AG09319 (cell line): ENCODE measurements around the gene DEPDC1.

Experiments used
- DNase-seq: peaks from one replicate; pipeline ENCODE4 v3.0.0-alpha.2; 2010; ENCODE audit warnings: low read depth; ENCODE audit errors: extremely low read depth
- TF ChIP-seq, protein P1 (sequence below): IDR thresholded peaks from 2 replicates; pipeline ENCODE4 v1.5.1; 2011; ENCODE audit warnings: low read depth, mild to moderate bottlenecking, inconsistent platforms, low read length, moderate library complexity

The DEPDC1 gene

DNA sequence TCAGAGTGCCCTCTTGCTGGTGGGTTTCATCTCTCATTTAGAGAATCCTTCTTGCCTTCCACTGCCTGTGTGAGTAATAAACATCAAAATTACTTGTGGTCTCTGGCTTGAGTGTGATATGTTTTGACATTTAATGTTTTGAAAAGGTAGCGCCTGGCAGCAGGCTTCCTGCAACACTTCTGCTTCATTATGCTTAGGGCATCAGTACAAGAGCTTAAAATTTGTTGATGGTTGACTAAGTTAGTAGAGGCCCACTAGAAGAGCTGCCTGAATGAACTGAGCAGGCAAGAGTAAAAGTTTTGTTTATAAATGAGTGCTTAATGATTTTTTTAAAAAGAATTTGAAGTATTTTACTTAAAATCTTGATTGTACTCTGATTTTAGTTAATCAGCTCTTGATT is 40.7 kb downstream of the DEPDC1 start:
- DNase-seq = no peak
- TF ChIP-seq, protein P1, sequence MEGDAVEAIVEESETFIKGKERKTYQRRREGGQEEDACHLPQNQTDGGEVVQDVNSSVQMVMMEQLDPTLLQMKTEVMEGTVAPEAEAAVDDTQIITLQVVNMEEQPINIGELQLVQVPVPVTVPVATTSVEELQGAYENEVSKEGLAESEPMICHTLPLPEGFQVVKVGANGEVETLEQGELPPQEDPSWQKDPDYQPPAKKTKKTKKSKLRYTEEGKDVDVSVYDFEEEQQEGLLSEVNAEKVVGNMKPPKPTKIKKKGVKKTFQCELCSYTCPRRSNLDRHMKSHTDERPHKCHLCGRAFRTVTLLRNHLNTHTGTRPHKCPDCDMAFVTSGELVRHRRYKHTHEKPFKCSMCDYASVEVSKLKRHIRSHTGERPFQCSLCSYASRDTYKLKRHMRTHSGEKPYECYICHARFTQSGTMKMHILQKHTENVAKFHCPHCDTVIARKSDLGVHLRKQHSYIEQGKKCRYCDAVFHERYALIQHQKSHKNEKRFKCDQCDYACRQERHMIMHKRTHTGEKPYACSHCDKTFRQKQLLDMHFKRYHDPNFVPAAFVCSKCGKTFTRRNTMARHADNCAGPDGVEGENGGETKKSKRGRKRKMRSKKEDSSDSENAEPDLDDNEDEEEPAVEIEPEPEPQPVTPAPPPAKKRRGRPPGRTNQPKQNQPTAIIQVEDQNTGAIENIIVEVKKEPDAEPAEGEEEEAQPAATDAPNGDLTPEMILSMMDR = no peak

DNA sequence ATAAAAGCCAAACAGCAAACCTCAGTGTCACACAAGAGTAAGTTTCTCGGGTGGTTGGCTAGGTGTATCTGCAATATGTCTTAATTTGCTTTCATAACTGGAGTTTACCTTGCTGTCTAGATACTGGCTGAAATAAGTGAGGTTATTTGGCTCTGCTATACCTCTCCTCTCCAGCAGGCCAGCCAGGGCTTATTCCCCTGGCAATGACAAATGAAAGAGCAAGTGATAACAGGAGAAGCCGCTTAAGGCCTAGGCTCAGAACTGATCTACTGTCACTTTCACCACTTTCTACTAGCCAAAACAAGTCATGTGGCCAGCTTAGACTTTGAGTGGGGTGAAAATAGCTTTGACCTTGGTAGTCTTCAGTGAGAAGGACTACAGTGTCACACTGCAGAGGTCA is 42.3 kb downstream of the DEPDC1 start:
- DNase-seq = no peak
- TF ChIP-seq, protein P1 = no peak

DNA sequence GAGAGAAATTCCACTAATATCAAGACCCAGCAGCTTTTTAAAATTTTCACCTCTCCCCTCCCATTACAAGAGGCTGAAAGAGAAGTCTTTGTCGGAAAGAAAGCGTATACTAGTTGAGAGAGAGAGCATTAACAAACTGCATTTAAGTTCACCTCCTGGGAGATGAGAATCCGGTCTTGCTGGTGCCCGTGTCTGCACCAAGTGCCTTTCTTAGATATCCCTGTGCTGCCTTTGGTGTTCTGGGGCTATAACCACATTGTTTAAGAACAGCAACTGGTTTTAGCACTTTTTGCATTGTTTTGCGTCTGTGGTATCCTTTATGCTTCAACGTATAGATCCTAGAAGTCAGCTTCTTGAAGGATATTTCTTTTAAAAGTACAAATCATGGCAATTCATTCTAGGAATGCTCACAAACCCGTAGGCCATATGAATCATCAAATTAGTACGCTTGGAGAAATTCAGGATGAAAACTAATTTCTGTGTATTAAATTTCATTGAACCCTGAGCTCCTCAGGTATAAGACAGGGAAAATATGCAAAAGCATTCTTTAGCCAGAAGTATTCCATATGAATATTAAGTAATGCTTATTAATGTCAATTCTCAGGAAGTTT is 43.7 kb downstream of the DEPDC1 start:
- TF ChIP-seq, protein P1 = no peak
- no peak for DNase-seq

DNA sequence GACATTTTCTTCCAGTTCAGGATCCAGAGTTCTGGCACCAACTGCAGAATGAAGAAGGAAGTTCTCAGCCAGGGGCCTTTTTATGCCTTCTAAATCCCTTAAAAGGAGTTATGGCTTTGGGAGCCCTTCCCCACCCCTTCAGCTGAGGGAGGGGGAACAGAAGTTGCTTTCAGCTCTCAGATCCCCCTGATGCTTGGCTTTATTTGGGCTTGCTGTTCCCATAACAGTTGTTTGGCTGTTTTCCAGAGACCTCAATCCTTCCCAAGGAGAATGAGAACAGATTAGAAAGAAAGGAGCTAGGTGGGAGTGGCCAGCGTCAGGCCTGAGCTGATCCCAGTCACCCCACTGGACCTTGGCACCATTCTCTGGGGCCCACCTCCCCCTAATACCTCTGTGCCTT is 47.0 kb downstream of the DEPDC1 start, which contains the start of gene RPE65:
Gene RPE65, minus strand, starts transcription at position 54 of the 400 bp plus-strand sequence. Its CDS starts 49 bp downstream, at position 5.
- no peak for DNase-seq
- TF ChIP-seq, protein P1 = no peak

DNA sequence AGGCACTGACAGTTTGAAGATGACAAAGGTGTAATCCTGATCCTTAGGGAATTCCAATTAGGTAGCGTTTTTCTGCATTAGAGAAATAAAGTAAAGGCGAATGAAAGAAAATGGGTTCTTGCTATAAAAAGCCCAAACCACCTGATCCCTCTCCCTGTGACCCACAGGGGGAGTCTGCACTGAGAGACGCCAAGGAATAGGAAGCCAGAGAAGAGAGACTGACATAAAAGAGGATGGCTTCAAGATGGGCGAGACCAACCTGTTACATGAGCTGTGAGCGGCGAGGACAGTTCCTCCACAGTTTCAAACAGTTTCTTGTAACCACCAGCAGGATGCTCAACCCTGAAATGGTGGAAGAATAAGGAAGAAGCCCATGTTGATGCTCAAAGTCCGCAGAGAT is 48.5 kb downstream of the DEPDC1 start:
- DNase-seq = no peak

DNA sequence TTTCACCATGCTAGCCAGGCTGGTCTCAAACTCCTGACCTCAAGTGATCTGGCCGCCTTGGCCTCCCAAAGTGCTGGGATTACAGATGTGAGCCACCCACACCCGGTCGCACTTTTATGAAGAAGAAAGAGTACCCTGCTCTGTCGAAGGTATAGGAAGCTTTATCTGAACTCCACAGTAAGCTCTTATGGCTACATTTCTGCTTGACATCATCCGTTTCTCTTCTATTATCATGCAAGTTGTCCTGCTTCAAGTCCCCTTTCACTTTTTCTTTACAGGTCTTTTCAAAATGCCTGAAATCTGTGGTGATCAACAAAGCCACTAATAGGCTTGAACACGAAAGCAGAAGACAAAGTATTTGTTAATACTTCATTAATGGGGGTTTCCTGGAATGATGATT is 51.2 kb downstream of the DEPDC1 start:
- TF ChIP-seq, protein P1 = no peak
- no peak for DNase-seq

More for the DNA sequence above, 48.5 kb downstream of the DEPDC1 start:
- TF ChIP-seq, protein P1 = no peak

DNA sequence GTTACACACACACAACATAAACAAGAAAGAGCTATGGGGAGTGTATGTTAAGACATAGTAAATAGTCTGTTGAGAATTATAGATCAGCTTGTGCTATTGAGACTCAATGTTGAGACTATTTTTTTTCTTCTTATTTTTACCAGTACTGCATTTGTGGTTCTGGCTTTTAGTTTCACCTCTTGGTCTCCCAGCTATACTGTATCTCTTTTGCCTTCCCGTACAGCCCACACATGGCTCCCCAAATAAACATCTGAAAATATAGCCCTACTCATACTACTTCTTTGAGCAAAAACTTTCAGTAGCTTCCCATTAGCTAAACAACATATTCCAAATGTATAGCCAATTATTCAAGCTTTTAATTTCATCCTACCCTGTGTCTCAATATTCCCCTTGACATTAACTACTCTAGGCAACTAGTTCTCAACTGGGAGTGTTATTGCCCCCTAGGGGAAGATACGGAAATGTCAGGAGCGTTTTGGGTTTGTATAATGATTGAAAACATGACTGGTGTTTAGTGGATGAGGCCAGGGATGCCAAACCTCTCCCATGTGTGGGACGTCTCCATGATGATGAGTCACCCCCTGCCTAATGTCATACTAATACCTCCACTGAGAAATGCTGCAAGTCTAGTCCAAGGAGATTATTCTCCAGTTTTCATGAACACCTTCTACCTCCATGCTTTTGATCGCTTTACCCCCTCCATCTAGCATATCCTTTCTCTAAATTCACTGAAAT is 53.9 kb downstream of the DEPDC1 start:
- TF ChIP-seq, protein P1 = peak; percentile 70
- DNase-seq = peak; percentile 57
